T-cell (primary cell): ENCODE data around the gene SAC3D1. TPM values are rescaled to one million over a fixed set of nuclear protein-coding genes. Genes with fewer than 3 reads are reported as not detected.
"Not testable (repeated sequence)": the region's sequence is repeated elsewhere in the genome, so short reads cannot be mapped to it uniquely, and the experiment has no call there.

Experiments used
- ATAC-seq, 4 experiments: fragments of 200-7000 bp in 3 of 4; fragments of 150-1000 bp in 1 of 4; cut with Tn5 transposase; replicated peaks in 1 of 4; 1 replicate in 3 of 4; 2 replicates in 1 of 4; pipeline ENCODE4 v1.10.0; 2021; ENCODE audit warnings: moderate library complexity in 3 of 4, mild to moderate bottlenecking in 2 of 4, moderate number of reproducible peaks in 1 of 4
- CTCF ChIA-PET, 2 donors: fragments of 300-600 bp; sonication (Branson Sonifier 250); formaldehyde crosslinking; loops; one replicate each; lab custom pipeline; 2022; ENCODE audit warnings: antibody characterized with exemption in 2 of 2; lab: Charles Lee
- POLR2A ChIA-PET, 2 donors: fragments of 300-600 bp; sonication (Branson Sonifier 250); formaldehyde crosslinking; loops; one replicate each; lab custom pipeline; 2022; ENCODE audit warnings: antibody characterized with exemption in 2 of 2; lab: Charles Lee
- DNase-seq, 35 experiments: peaks; one replicate each; pipeline versions ENCODE4 v3.0.0 to v3.0.0-alpha.2; 2013 to 2023
- H3K27ac ChIP-seq: one replicate; pipeline ENCODE4 v1.5.1; 2013; ENCODE audit warnings: low read length
- H3K27me3 ChIP-seq, 2 experiments: replicated peaks in 1 of 2; 1 replicate in 1 of 2; 2 replicates in 1 of 2; pipeline versions ENCODE4 v1.6.1 to v1.7.0; 2013; ENCODE audit warnings: low read length in 1 of 2, mixed read lengths in 1 of 2; ENCODE audit not compliant: control insufficient read depth in 2 of 2, insufficient read depth in 2 of 2; ENCODE audit errors: extremely low read depth in 1 of 2
- H3K36me3 ChIP-seq, 2 donors: 1 replicate in 1 of 2; 2 replicates in 1 of 2; pipeline versions ENCODE4 v1.6.1 to v1.7.0; 2013; ENCODE audit warnings: low read length in 1 of 2; ENCODE audit not compliant: control insufficient read depth in 2 of 2, insufficient read depth in 1 of 2; ENCODE audit errors: extremely low read depth in 1 of 2
- H3K4me1 ChIP-seq, 2 experiments: 1 replicate in 1 of 2; 2 replicates in 1 of 2; pipeline versions ENCODE4 v1.6.1 to v1.7.0; 2013; ENCODE audit warnings: low read length in 2 of 2, mixed read lengths in 1 of 2; ENCODE audit not compliant: insufficient read depth in 2 of 2, control insufficient read depth in 1 of 2; ENCODE audit errors: extremely low read depth in 1 of 2
- H3K4me3 ChIP-seq, 2 donors: 1 replicate in 1 of 2; 2 replicates in 1 of 2; pipeline versions ENCODE4 v1.5.1 to v1.7.0; 2013; ENCODE audit warnings: mild to moderate bottlenecking in 2 of 2, low read length in 1 of 2, moderate library complexity in 1 of 2; ENCODE audit not compliant: control insufficient read depth in 1 of 2; ENCODE audit errors: extremely low read depth in 1 of 2
- H3K9me3 ChIP-seq: 2 replicates; pipeline ENCODE4 v1.7.0; 2013
- H3K27ac Mint-ChIP-seq, 2 donors: one replicate each; pipeline ENCODE4 v1.8.0; 2020 to 2021; ENCODE audit warnings: mild to moderate bottlenecking in 2 of 2, mixed read lengths in 2 of 2
- H3K27me3 Mint-ChIP-seq, 2 donors: one replicate each; pipeline ENCODE4 v1.8.0; 2021 to 2022; ENCODE audit warnings: mixed read lengths in 2 of 2
- H3K36me3 Mint-ChIP-seq: one replicate; pipeline ENCODE4 v1.8.0; 2021; ENCODE audit warnings: mixed read lengths
- H3K4me1 Mint-ChIP-seq, 3 donors: one replicate each; pipeline ENCODE4 v1.8.0; 2020 to 2022; ENCODE audit warnings: mixed read lengths in 3 of 3, mild to moderate bottlenecking in 1 of 3
- H3K4me3 Mint-ChIP-seq, 3 donors: one replicate each; pipeline ENCODE4 v1.8.0; 2020 to 2022; ENCODE audit warnings: mild to moderate bottlenecking in 3 of 3, mixed read lengths in 3 of 3, moderate library complexity in 3 of 3
- H3K9me3 Mint-ChIP-seq, 3 donors: one replicate each; pipeline ENCODE4 v1.8.0; 2020 to 2022; ENCODE audit warnings: mixed read lengths in 3 of 3
- WGBS: methylation state at CpG from one replicate; pipeline ENCODE4 v1.1.5; 2013; ENCODE audit warnings: missing lambda C conversion rate; ENCODE audit not compliant: insufficient coverage; 5-methylcytosine and 5-hydroxymethylcytosine counted together
- total RNA-seq, 35 experiments: library from RNA in 6 of 35; stranded (reverse) in 6 of 35; fragments of 120-200 nt in 1 of 35; gene quantifications; one replicate each; pipeline versions ENCODE4 v1.2.1 to v1.2.4 and lab custom pipeline; 2013 to 2026

SAC3D1 gene
- total RNA-seq, 5 donors from 2014 or later (not counting 1 experiment from before 2014, with no cell fraction given), result 3.1 to 16.9 (median 14.5) TPM

GRCh38 chr11:64998690-64999431 lies 42.1 kb upstream of the SAC3D1 start:
- H3K9me3 Mint-ChIP-seq, result no peaks in the 10 kb centered on the region
- CTCF ChIA-PET, result no interaction called here
- H3K36me3 ChIP-seq, result no peaks in the 10 kb centered on the region
- H3K27me3 ChIP-seq, result peaks cover 0 to 42% of the 10 kb centered on the region in 2 experiments
- peaks cover 1 to 4% of the 10 kb centered on the region in 2 donors for H3K27me3 Mint-ChIP-seq
- H3K36me3 Mint-ChIP-seq, result no peaks in the 10 kb centered on the region
- DNase-seq (no peak), ATAC-seq (peak in 1 of 4 experiments; percentile 24)
- no peak overlapping the region for H3K27ac ChIP-seq
- H3K27ac Mint-ChIP-seq, result peak overlapping the region; percentile 41 to 83
- no peak overlapping the region for H3K4me3 ChIP-seq
- POLR2A ChIA-PET, result no interaction called here
- no peaks in the 10 kb centered on the region for H3K9me3 ChIP-seq
- H3K4me1 Mint-ChIP-seq, result peaks cover 9 to 16% (median 12%) of the 10 kb centered on the region in 3 donors
- WGBS, result 86% methylated on average over 5 of the region's 9 CpGs
- peaks cover 0 to 7% of the 10 kb centered on the region in 2 experiments for H3K4me1 ChIP-seq
- peak overlapping the region in 1 of 3 donors; percentile 15 for H3K4me3 Mint-ChIP-seq

GRCh38 chr11:64999478-64999877 lies 41.5 kb upstream of the SAC3D1 start:
- ChIA-PET CTCF (interaction anchor here in 1 of 2 donors (0.6 kb wide), 1 partner anchor 80 kb away, joined by 4 read pairs; no protein-coding TSS in a partner anchor), POLR2A (no interaction called here)
- Histone ChIP-seq H3K4me3 (no peak overlapping the region), H3K27ac (no peak overlapping the region), H3K27me3 (peaks cover 0 to 37% of the 10 kb centered on the region in 2 experiments), H3K9me3 (no peaks in the 10 kb centered on the region), H3K36me3 (no peaks in the 10 kb centered on the region), H3K4me1 (peaks cover 0 to 7% of the 10 kb centered on the region in 2 experiments)
- H3K4me3 Mint-ChIP-seq, result no peak overlapping the region
- no peak overlapping the region for H3K27ac Mint-ChIP-seq
- peaks cover 9 to 16% (median 12%) of the 10 kb centered on the region in 3 donors for H3K4me1 Mint-ChIP-seq
- ATAC-seq (no peak), DNase-seq (no peak)
- no peaks in the 10 kb centered on the region for H3K36me3 Mint-ChIP-seq
- no CpG with 5 or more reads among the region's 1 CpG for WGBS
- peaks cover 1 to 4% of the 10 kb centered on the region in 2 donors for H3K27me3 Mint-ChIP-seq
- no peaks in the 10 kb centered on the region for H3K9me3 Mint-ChIP-seq

DNA sequence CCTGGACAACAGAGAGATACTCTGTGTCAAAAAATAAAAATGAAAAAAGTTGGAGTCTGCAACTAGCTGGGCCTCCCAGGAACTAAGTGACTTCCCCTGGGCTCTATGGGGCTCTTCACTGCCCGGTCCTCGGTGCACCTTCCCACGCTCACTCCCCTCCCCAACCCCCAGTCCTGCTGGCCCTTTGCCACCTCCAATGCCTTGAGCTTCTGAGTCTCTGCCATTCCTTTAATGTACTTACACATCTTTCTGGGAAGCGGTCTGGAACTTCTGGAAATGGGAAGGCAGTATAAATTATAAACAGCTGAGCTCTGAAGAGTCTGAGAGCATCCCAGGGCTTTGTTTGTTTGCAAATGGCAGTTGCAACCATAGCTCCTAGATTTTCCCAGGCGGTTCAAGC lies 38.3 kb upstream of the SAC3D1 start:
- H3K27ac Mint-ChIP-seq, result no peak overlapping the region
- no peak for DNase-seq
- no peak for ATAC-seq
- Histone ChIP-seq H3K27me3 (peaks cover 0 to 22% of the 10 kb centered on the region in 2 experiments), H3K9me3 (no peaks in the 10 kb centered on the region), H3K27ac (no peak overlapping the region), H3K4me1 (peaks cover 0 to 7% of the 10 kb centered on the region in 2 experiments), H3K36me3 (no peaks in the 10 kb centered on the region), H3K4me3 (no peak overlapping the region)
- H3K9me3 Mint-ChIP-seq, result no peaks in the 10 kb centered on the region
- WGBS, result 93% methylated on average over 4 of the region's 5 CpGs
- no peak overlapping the region for H3K4me3 Mint-ChIP-seq
- H3K4me1 Mint-ChIP-seq, result peaks cover 8 to 10% (median 9%) of the 10 kb centered on the region in 3 donors
- H3K36me3 Mint-ChIP-seq, result no peaks in the 10 kb centered on the region
- ChIA-PET POLR2A (no interaction called here), CTCF (no interaction called here)
- no peaks in the 10 kb centered on the region for H3K27me3 Mint-ChIP-seq

DNA sequence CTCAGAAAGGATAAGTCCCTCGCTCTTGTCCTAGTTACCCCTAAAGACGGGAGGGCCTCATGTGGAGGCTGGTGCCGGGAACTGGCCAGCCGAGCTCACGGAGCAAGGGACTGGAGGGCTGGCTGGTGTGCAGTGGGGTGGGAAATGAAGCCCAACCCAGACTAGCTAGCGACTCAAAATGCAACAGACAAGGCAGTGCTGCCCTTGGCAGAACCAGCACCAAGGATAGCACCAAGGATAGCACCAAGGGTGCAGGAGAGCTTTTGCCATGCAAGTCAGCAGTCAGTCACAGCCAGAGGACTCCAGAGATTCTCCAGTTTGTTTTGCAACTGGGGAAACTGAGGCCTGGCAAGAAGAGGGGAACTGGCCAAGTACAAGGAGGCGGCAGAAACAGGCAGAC lies 37.7 kb upstream of the SAC3D1 start:
- Mint-ChIP-seq H3K9me3 (no peaks in the 10 kb centered on the region), H3K27ac (no peak overlapping the region), H3K4me1 (peaks cover 6 to 7% (median 7%) of the 10 kb centered on the region in 3 donors), H3K27me3 (no peaks in the 10 kb centered on the region), H3K36me3 (no peaks in the 10 kb centered on the region), H3K4me3 (no peak overlapping the region)
- WGBS, result 78% methylated on average over 5 of the region's 7 CpGs
- DNase-seq (no peak), ATAC-seq (no peak)
- Histone ChIP-seq H3K27me3 (peaks cover 0 to 22% of the 10 kb centered on the region in 2 experiments), H3K4me3 (no peak overlapping the region), H3K9me3 (no peaks in the 10 kb centered on the region), H3K36me3 (no peaks in the 10 kb centered on the region), H3K4me1 (peaks cover 0 to 7% of the 10 kb centered on the region in 2 experiments), H3K27ac (no peak overlapping the region)
- CTCF ChIA-PET, result no interaction called here
- POLR2A ChIA-PET, result no interaction called here

DNA sequence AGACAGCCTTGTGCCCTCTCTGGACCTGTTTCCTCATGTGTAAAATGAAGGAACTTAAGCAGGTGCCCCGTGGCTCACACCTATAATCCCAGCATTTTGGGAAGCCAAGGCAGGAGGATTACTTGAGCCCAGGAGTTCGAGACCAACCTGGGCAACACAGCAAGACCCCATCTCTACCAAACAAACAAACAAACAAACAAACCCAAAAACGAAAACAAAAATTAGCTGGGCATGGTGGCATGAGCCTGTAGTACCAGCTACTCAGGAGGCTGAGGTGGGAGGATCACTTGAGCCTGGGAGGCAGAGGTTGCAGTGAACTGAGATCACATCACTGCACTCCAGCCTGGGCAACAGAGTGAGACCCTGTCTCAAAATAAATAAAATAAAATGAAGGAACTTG lies 37.0 kb upstream of the SAC3D1 start:
- H3K27ac Mint-ChIP-seq, H3K4me1 ChIP-seq, H3K9me3 Mint-ChIP-seq, H3K9me3 ChIP-seq, H3K4me1 Mint-ChIP-seq, H3K4me3 Mint-ChIP-seq, H3K36me3 Mint-ChIP-seq, ATAC-seq, H3K4me3 ChIP-seq, H3K27me3 Mint-ChIP-seq, POLR2A ChIA-PET, DNase-seq, CTCF ChIA-PET, H3K36me3 ChIP-seq, H3K27ac ChIP-seq: not testable (repeated sequence)
- H3K27me3 ChIP-seq, result peaks cover 0 to 22% of the 10 kb centered on the region in 2 experiments
- no CpG with 5 or more reads among the region's 3 CpGs for WGBS

DNA sequence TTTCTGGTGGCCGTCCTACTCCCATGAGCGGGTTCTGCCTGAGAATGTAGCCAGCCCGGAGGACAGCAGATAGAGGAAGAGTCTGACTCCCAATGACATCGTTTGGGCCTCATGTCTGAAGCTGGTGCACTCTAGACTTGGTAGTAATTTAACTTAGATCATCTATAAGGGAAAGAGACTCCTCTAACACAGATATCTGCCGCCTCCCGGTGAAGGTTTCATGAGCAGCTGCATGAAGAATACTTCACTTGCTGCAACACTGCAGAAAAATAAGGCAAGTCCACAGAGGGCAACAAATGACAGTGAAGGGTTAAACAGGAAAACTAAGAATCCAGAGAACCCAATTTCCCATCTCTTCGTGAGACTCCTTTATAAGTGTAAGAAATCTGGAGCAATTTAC lies 33.0 kb upstream of the SAC3D1 start:
- Mint-ChIP-seq H3K9me3 (no peaks in the 10 kb centered on the region), H3K36me3 (no peaks in the 10 kb centered on the region), H3K4me1 (peaks cover 0 to 4% (median 1%) of the 10 kb centered on the region in 3 donors), H3K4me3 (no peak overlapping the region), H3K27ac (no peak overlapping the region), H3K27me3 (no peaks in the 10 kb centered on the region)
- WGBS, result no CpG with 5 or more reads among the region's 7 CpGs
- no peak overlapping the region for H3K27ac ChIP-seq
- peaks cover 0 to under 1% of the 10 kb centered on the region in 2 experiments for H3K4me1 ChIP-seq
- DNase-seq, result no peak
- peaks cover 0 to 9% of the 10 kb centered on the region in 2 experiments for H3K27me3 ChIP-seq
- ChIA-PET CTCF (no interaction called here), POLR2A (no interaction called here)
- no peaks in the 10 kb centered on the region for H3K36me3 ChIP-seq
- no peak overlapping the region for H3K4me3 ChIP-seq
- H3K9me3 ChIP-seq, result no peaks in the 10 kb centered on the region
- no peak for ATAC-seq
